Measurements from ENCODE around the gene PFKL. TPM values are rescaled to one million over a fixed set of nuclear protein-coding genes. Genes with fewer than 3 reads are reported as not detected.
A peak's percentile ranks its signal among the peaks of the same experiment; 100 is the strongest.

The PFKL gene
- total RNA-seq, 1 experiment from 2014 or later: 140 TPM

GRCh38 chr21:44326716-44327602, 27.1 kb downstream of the PFKL start:
- Mint-ChIP-seq H3K4me1 (ENCODE audit: low read depth, unreplicated experiment) (no peaks in the 10 kb centered on the region), H3K36me3 (ENCODE audit: insufficient read depth, unreplicated experiment) (peaks cover 66% of the 10 kb centered on the region), H3K27me3 (ENCODE audit: insufficient read depth, unreplicated experiment) (no peaks in the 10 kb centered on the region), H3K4me3 (ENCODE audit: unreplicated experiment) (no peak overlapping the region), H3K9me3 (ENCODE audit: unreplicated experiment) (no peaks in the 10 kb centered on the region), H3K27ac (ENCODE audit: unreplicated experiment) (no peak overlapping the region)
- BruUV-seq (replicated peaks): TSS peak; percentile 54
- Histone ChIP-seq H3K4me3 (ENCODE audit: low read depth, low read length) (no peak overlapping the region), H3K9me3 (no peaks in the 10 kb centered on the region), H3K36me3 (ENCODE audit: control insufficient read depth, insufficient read depth, low read length) (peaks cover 1% of the 10 kb centered on the region; the same call in 1 of the 2 replicates), H3K4me1 (no peaks in the 10 kb centered on the region), H3K27me3 (replicated peaks; ENCODE audit: control insufficient read depth, insufficient read depth, low read length) (no peaks in the 10 kb centered on the region)
- ChIA-PET POLR2A (no interaction called here), CTCF (no interaction called here)
- intact Hi-C loops (cut with micrococcal nuclease; ENCODE audit: unreplicated experiment): no loop called here
- no peak for DNase-seq
- TF ChIP-seq CTCF (IDR thresholded peaks at IDR 0.05; ENCODE audit: insufficient read depth in 1 of 2, low read depth in 1 of 2, low read length in 1 of 2, severe bottlenecking in 1 of 2, unreplicated experiment in 1 of 2): no peak

- no peaks in the 10 kb centered on the region for H3K27me3 Mint-ChIP-seq (ENCODE audit: insufficient read depth, unreplicated experiment)
- no peaks in the 10 kb centered on the region for H3K4me1 Mint-ChIP-seq (ENCODE audit: low read depth, unreplicated experiment)
- no peak overlapping the region for H3K4me3 Mint-ChIP-seq (ENCODE audit: unreplicated experiment)
- ChIA-PET CTCF (no interaction called here), POLR2A (no interaction called here)
- no peaks in the 10 kb centered on the region for H3K4me1 ChIP-seq
- intact Hi-C loops (cut with micrococcal nuclease; ENCODE audit: unreplicated experiment): no loop called here
- no peak for TF ChIP-seq CTCF (IDR thresholded peaks at IDR 0.05; ENCODE audit: insufficient read depth in 1 of 2, low read depth in 1 of 2, low read length in 1 of 2, severe bottlenecking in 1 of 2, unreplicated experiment in 1 of 2)
- H3K27ac Mint-ChIP-seq (ENCODE audit: unreplicated experiment): no peak overlapping the region
- H3K9me3 Mint-ChIP-seq (ENCODE audit: unreplicated experiment): no peaks in the 10 kb centered on the region
- no peaks in the 10 kb centered on the region for H3K9me3 ChIP-seq
- no peaks in the 10 kb centered on the region for H3K27me3 ChIP-seq (replicated peaks; ENCODE audit: control insufficient read depth, insufficient read depth, low read length)
- BruUV-seq (replicated peaks): no TSS peak
- H3K4me3 ChIP-seq (ENCODE audit: low read depth, low read length): no peak overlapping the region
- DNase-seq: no peak
- H3K36me3 Mint-ChIP-seq (ENCODE audit: insufficient read depth, unreplicated experiment): peaks cover 72% of the 10 kb centered on the region
- H3K36me3 ChIP-seq (ENCODE audit: control insufficient read depth, insufficient read depth, low read length): no peaks in the 10 kb centered on the region
Measured at GRCh38 chr21:44327603-44327974, 27.7 kb downstream of the PFKL start.

- Mint-ChIP-seq H3K27ac (ENCODE audit: unreplicated experiment) (no peak overlapping the region), H3K4me1 (ENCODE audit: low read depth, unreplicated experiment) (no peaks in the 10 kb centered on the region), H3K9me3 (ENCODE audit: unreplicated experiment) (no peaks in the 10 kb centered on the region), H3K36me3 (ENCODE audit: insufficient read depth, unreplicated experiment) (peaks cover 76% of the 10 kb centered on the region), H3K4me3 (ENCODE audit: unreplicated experiment) (no peak overlapping the region), H3K27me3 (ENCODE audit: insufficient read depth, unreplicated experiment) (no peaks in the 10 kb centered on the region)
- Histone ChIP-seq H3K4me3 (ENCODE audit: low read depth, low read length) (no peak overlapping the region), H3K9me3 (no peaks in the 10 kb centered on the region), H3K36me3 (ENCODE audit: control insufficient read depth, insufficient read depth, low read length) (no peaks in the 10 kb centered on the region), H3K27me3 (replicated peaks; ENCODE audit: control insufficient read depth, insufficient read depth, low read length) (no peaks in the 10 kb centered on the region), H3K4me1 (no peaks in the 10 kb centered on the region)
- no peak for TF ChIP-seq CTCF (IDR thresholded peaks at IDR 0.05; ENCODE audit: insufficient read depth in 1 of 2, low read depth in 1 of 2, low read length in 1 of 2, severe bottlenecking in 1 of 2, unreplicated experiment in 1 of 2)
- intact Hi-C loops (cut with micrococcal nuclease; ENCODE audit: unreplicated experiment): no loop called here
- BruUV-seq (replicated peaks): no TSS peak
- DNase-seq: no peak
- CTCF ChIA-PET: no interaction called here
- POLR2A ChIA-PET: interaction anchor here (1.4 kb wide), 1 partner anchor 10 kb away, joined by 3 read pairs; no protein-coding TSS in a partner anchor
Measured at GRCh38 chr21:44328242-44328895, 28.5 kb downstream of the PFKL start.

All from Caco-2 (cell line).